DMS79 treated with DMSO at 0.1 percent for 48 hours (cell line): Measurements from ENCODE around the gene CC2D2A.

Experiments
- DNase-seq: peaks from one replicate; lab custom pipeline; 2025; lab: John Stamatoyannopoulos, UW

The CC2D2A gene

DNA sequence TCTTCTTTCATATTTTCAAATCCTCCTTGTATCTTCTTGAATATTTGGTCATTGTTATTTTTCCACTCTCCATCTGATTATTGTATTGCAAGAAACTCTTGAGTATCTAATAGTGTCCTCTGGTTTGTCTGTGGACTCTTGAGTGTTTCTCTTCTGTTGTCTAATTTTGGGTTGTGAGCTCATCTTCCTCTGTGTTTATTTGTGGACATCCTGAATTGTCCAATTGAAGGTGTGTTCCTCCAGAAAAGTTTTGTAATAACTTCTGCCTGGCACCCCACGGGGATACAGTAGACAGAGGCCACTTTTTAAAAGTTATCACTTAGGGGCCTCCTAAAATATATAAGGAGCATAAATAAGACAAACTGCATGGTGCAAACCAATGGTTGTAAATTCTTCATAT, 3.1 kb upstream of the CC2D2A start:
- no peak for DNase-seq

DNA sequence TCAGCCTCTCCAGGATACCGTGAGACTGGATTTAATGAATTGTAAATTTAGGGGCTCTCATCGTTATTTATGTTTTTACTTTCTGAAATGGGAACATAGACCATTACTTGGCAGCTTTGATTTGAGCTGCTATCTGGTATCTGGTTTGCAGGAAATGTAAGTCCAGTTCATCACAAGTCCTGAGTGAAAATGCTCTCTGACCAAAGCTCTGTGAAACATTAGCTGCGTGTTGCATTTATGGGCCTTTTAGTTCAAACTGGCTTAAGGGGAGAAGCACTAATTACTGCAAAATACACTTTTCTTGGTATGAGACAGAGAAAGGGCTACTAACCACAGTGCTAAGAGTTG, 420 bp downstream of the CC2D2A start:
- no peak for DNase-seq

DNA sequence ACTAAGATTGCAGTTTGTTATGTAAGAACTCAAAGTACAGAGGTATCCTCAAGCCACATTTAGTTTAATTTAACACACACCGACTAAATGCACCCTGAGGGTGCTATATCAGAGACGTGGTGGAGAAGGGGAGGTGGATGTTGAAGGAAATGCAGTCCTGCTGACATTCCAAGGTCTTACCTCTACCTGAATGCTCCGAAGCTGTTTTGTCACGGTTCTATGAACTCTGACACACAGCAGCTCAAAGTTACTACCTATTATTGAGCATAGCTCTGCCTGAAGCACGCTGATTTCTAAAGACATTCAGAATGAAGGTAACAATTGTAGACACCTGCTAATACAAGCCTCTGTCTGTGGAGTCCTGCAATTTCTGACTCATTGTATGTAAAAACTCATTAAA, 6.7 kb downstream of the CC2D2A start:
- no peak for DNase-seq

DNA sequence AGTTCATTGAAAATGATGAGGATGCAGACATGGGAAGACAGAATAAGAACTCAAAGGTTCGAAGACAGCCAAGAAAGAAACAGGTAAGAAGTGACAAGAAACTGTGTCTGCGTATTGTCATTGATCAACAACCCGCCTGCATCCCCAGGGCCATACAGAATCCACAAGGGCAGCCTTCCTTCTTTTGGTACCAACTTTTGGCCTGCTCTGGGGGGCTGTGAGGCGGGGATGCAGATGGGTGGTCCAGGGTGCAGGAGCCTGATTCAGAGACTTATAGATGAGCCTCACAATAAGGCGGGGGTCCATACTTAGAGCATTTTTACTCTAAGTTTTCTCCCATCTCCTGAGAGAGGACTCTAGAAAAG, 9.0 kb downstream of the CC2D2A start:
- no peak for DNase-seq

DNA sequence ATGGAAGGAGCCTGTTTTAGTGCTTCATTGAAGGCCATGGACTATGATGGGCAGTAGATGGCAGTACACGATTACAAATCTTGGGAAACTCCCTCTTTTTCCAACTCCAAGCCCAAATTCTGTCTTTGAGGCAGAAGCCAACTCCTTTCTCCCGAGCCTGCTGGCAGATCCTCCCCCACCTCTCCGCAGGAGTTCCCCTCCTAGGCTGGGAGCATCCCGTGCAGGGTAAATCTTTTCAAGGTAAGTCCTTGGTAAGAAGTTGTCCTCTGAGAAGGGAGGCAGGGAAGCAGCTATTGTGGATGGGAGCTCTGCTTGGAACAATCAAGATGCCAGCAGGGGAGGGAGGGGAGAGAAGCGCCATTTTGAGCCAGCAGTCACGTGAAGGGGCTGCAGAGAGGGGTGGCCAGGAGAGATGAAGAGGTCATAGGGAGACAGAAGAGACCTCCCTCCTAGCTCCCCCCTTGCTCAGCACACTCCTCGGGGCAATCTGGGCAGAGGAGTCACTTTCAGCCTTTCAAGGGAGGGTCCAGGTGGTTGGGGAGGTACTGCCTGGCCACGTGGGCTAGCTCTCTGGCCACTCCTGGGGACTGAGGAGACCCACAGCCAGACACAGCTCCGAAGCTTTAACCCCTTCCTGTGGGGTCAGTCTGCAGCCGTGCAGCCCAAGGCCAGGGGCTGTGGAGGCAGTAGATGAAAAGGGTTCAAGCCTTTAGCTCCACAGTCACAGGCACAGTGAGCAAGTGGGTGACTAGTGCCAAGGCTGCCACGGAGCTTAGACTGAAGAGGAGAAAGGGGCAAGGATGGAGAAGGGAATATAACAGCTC, 9.6 kb downstream of the CC2D2A start:
- DNase-seq: peak; percentile 70

DNA sequence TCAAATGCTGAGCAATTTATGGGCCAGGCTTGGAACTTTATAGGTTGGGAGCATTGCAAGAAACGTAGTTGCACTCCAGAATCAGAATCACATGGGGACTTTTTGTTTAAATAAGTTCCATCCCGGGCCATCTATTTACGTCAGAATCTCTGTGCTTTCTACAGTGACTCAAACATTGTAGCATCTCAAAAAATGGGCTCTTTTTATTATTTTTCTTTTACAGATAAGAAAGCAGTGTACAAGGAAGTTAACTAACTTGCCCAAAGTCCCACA, 10.2 kb downstream of the CC2D2A start:
- DNase-seq: no peak

DNA sequence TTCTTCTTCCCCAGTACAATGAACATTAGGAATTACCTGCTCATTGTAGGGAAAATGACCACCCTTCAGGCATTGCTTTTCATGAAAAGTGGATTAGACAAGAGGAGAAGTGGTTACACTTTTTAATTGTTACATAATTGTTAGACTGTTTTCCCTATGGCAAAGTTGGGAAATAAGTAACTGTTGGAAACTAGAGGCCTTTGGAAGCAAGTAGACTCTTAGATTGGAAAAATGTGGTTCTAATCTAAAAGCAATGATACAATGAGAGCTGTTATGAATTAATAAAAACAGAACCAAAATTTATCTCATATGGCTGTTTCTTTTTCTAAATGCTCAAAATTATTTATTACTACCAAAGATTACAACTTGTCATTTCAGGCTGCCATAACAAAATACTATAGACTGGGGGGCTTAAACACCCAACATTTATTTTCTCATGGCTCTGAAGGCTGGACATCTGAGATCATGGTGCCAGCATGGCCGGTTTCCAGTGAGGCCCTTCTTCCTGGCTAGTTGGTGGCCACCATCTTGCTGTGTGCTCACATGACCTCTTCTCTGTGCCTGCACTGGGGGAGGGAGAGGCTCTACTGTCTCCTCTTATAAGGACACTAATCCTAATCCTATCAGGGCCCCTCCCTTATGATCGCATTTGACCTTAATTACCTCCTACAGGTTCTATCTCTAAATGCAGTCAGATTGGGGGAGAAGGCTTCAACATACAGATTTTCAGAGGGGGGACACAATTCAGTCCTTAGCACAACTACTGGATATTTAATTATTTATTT, 12.5 kb downstream of the CC2D2A start:
- DNase-seq: no peak

DNA sequence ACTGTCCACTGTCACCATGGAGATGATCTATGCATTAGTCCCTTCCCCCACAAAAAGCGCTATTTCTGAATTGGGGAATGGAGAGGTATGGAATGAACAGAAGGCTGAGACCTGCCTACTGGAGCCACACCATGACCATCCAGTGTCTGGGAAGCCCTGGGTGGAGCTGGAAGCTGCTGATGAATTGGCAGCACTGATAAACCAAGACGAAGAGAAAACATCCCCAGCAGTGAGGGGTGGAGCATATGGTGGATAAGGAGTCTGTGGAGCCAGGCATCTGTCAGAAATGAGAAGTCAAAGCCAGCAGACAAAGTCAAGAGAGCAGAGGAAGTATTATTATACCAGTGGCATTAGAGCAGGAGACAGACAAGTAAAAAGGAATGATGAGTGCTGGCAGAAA, 13.2 kb downstream of the CC2D2A start:
- DNase-seq: no peak

DNA sequence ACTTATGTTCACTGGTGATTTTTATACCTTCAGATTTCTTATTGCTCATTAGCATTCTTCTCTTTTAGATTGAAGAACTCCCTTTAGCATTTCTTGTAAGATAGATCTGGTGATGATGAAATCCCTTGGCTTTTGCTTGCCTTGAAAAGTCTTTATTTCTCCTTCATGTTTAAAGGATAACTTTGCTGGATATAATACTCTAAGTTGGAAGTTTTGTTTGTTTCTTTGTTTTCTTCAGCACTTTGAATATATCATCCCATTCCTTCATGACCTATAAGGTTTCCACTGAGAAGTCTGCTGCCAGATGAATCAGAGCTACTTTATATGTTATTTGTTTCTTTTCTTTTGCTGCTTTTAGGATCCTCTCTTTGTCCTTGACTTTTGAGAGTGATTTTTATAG, 18.5 kb downstream of the CC2D2A start:
- no peak for DNase-seq

DNA sequence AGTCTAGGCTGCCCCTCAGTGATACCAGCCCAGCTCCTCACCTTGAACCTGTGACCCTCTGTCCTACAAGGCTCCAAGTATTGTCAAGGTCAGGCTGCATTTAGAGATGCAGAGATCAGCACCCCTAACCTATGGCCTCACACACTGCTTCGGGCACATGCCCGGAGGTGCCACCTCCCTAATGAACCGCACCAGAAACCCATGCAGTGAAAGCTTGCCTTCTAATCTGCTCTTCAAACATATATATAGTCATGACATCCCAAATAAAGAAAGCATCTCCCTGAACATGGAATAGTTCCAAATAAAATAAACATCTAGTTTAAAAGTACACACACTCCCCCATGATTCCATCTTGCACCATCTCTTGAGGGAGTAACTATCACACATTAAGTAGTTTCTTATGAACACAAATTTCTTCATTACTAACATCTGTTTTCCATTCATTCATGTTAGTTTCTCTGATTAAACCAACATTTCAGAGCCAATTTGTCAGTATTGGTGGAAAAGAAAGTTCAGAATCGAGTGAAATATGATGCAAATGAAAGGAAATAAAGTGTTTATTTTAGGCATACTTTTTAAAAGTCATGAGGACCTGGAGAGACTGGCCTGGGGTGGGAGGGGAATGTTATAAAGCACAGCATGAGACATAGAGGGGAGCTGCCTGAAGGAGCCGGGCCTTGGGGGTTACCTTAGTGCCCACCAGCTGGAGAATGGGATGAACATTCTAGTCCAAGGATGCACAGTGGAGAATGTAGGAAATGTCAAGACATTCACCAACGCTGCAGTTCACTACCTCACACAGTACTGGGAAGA, 19.2 kb downstream of the CC2D2A start:
- DNase-seq: no peak

DNA sequence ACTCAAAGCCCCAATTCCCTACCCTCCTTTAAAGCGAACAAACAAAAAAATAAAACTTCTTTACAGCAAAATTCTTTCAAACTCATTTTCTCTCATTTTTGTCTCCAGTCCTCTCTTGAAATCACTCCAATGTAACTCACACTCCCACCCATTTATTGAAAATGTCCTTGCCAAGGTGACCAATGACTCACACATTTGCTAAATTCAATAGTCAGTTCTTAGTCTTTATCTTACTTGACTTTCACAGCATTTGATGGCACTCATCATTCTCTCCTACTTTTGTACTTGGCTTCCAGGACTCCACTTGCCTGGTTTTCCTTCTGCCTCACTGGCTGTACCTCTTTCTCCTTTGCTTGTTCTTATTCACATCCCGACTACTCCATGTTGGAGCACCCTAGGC, 19.9 kb downstream of the CC2D2A start:
- no peak for DNase-seq

DNA sequence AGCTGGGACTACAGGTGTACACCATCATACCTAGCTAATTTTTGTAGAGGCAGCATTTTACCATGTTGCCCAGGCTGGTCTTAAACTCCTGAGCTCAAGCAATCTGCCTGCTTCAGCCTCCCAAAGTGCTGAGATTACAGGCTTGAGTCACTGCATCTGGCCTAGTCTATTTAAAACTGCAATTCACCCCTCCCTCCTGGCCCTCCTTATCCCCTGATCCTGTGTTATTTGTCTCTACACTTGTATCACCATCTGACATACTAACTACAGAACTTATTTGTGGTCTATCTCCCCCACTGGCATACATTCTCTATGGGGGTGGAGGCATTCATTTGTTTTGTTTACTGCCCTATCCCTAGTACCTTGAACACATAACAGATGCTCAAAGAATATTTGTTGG, 23.7 kb downstream of the CC2D2A start:
- no peak for DNase-seq

DNA sequence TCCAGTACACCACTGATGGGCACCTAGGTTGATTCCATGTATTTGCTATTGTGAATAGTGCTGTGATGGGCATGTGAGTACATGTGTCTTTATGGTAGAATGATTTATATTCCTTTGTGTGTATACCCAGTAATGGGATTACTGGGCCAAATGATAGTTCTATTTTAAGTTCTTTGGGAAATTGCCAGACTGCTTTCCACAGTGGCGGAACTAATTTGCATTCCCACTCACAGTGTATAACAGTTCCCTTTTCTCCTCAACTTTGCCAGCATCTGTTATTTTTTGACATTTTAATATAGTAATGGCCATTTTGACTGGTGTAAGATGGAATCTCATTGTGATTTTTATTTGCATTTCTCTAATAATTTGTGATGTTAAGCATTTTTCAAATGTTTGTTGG, 25.9 kb downstream of the CC2D2A start:
- no peak for DNase-seq

DNA sequence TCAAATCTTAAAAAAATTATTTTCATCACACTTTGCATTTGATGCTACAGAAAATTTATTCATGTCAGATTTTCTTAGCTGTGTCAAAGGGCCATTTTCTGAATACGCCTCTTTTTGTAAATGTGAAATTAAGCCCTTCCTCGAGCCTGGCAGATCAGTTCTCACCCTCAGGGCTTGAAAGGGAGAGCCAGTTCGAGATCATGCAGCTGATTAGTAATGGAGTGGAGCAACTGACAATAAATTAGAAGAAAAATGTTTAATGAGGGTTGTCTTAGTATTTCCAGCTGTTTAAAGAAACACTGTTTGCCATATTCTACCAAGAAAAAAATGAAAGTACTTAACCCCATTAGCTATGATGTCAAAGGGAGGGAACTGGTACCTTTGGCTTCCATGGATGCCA, 28.7 kb downstream of the CC2D2A start:
- DNase-seq: no peak

DNA sequence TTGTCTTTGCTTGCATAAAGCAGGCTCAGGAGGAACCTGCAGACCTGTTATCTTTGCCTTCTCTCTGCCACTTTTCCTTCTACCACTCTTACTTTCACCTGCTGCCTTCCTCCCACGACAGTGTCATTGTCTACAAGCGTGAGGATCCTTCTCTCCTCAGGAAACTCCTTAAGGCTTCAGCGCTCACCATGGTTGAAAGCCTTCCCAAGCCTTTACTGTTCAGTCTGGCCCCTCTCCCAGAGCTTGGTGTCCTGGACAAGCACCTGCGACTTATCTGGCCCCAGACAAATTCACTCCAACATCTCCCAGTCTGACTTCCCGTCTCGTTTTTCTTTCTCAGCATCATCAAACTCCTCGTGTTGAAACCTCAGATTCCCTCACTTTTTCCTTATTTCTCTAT, 31.0 kb downstream of the CC2D2A start:
- DNase-seq: peak; percentile 1

DNA sequence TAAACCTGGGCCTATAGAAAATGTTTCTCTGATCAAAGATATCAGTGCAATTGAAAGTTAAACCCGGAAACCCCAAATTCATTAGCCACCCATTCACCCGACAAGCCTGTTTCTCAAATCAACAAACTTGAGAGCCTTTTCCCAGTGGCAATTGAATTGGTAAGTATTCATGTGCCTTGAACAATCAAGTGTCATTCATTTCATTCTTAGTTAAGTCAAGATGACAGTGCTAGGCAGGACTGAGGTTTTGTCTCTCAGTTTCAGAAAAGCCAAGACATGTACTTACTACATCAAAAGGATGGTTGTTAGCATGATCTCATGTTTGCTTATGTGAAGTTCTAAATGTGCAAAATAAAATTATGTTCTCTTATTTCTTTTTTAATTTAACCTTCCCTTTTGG, 32.3 kb downstream of the CC2D2A start:
- DNase-seq: peak; percentile 1

DNA sequence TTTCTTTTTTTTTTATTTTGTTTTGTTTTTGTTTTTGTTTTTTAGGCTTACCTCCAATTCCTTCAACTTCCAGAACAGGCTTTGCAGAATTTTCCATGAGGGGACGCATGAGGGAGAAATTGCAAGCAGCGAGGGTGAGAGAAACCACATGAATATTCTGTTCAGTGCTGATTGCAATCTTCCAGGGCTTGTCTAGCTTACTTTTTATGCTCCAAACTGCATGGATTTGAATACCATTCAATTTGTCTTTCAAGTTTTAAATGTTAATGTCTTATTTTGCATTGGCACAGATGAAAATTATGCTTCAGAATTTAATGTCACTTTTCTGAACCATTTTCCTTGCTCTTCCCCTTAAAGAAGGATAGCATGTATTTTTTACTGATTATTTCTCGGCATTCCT, 32.7 kb downstream of the CC2D2A start:
- no peak for DNase-seq

DNA sequence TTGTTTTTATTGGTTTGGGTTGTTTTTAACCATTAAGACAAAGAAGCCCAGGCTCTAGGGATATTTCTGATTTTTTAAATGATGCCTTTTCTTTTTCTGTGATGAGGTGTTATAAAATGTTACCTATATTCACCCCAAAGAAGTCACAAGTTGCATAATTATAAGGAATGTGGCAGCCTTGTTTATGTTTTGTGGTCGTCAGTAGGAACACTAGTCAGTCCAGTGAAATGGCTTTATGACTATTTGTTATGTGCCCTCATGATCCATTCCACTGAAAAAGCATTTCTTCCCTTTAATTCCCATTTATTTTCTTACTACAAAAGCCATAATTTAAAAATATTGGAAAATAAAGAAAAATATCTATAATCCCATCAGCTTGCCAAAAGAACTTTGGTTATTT, 34.4 kb downstream of the CC2D2A start:
- DNase-seq: no peak

DNA sequence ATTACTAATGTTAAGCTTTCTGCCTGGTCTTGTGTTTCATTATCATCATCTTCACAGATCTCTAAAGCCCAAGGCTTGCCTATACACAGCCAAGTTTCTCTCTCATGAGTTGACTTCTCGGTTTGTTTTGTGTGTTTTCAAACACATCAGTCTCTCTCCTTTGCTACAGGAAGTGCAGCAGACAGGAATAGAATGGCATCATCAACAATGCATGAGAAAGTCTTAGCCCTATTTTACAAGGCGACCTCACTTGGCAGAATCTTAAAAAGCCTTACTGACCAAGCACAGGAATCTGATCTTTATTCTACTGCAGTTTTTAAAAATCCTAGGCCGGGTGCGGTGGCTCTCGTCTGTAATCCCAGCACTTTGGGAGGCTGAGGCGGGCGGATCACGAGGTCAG, 36.8 kb downstream of the CC2D2A start:
- no peak for DNase-seq

DNA sequence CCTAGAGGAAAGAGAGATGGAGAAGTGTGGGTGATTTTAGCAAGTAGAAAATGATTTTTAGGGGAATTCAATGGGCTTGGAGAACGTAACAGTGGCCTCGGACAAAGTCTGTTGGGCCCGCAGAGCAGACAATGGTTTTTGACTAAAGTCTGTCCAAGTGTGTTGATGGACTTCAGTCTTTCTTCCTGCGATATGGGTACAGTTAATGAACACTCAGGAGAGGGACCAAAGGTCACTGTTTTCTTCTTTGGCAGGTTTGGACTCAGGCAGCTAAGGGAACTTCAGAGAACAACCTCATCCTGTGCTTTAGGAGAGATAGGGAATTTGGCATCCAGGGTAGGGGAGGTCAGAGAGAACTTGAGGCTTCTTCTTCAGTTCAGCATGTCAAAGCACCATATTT, 38.0 kb downstream of the CC2D2A start:
- DNase-seq: no peak

DNA sequence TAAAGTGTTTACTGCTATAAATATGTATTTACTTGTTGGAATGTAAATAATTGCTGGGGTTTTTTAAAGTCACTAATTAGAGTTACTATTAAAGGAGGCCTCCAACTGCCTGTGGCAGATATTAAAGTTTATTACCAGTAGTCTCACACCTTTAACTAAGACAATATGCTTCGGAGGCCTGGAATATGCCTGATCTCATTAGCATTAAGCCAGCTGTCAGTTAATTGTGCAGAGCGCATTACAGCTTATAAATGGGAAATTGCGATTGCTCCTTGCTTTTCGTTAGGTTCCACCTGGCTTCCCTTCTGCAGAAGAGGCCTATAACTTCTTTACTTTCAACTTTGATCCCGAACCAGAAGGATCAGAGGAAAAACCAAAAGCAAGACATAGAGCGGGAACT, 41.3 kb downstream of the CC2D2A start:
- DNase-seq: no peak

DNA sequence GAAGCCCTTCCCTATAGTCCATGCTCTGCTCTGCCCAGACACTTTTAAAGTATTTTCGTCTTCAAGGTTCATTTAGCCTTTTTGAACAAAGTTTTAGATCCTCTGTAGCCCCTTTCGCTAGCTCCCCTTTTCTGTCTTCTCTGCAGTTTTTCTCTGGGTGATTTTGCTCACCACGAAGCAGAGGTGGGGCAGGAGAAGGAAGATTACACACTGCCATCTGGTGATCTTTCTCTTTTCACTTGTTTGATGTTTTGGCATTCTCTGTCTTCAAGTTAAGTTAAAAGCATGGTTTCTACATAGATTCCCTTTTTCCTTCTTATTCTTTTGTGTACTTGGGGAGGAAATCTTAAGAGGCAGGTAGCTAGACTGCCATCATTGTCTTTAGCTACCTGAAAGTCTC, 43.9 kb downstream of the CC2D2A start:
- DNase-seq: no peak

DNA sequence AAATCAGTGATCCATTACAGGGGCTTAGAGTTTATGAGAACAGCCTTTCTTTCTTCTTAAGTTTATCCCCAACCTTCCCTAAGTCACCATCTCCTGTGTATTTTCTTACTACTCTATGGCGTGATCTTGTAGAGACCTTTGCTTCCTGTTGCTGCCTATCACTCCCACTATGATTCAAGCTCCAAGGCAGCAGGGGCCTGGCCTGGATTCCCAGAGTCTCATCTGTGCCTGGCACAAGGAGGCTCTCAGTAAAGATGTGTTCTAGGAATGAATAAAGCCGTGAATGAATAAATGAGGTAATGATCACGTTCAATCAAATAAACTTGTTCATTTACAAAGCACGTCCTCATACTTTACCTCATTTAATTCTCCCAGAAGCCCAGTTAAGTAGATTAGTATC, 45.4 kb downstream of the CC2D2A start:
- no peak for DNase-seq
